Panc1 (cell line): ENCODE measurements around the gene SLC9A9.

Source experiments
- POLR2AphosphoS5 ChIP-seq: IDR thresholded peaks from 2 replicates; pipeline ENCODE4 v1.6.1; 2012; ENCODE audit warnings: mild to moderate bottlenecking, low read depth, low read length, moderate library complexity
- SIN3A ChIP-seq: IDR thresholded peaks from 2 replicates; pipeline ENCODE4 v1.6.1; 2012; ENCODE audit warnings: low read depth, mild to moderate bottlenecking, low read length, moderate library complexity, borderline replicate concordance; ENCODE audit not compliant: insufficient read depth
- TCF7L2 ChIP-seq: IDR thresholded peaks from 2 replicates; pipeline ENCODE4 v1.6.1; 2011; ENCODE audit warnings: mild to moderate bottlenecking, low read depth, low read length, inconsistent platforms
- TF ChIP-seq, protein P1 (sequence below): fragments of 450-650 bp; IDR thresholded peaks from 2 replicates; pipeline ENCODE4 v1.5.1; 2017; ENCODE audit warnings: mild to moderate bottlenecking
- TF ChIP-seq, protein P2 (sequence below), 2 experiments: IDR thresholded peaks; 2 replicates each; pipeline ENCODE4 v1.6.1; 2011 to 2012; ENCODE audit warnings: low read depth in 2 of 2, control low read depth in 1 of 2, low read length in 1 of 2, mild to moderate bottlenecking in 1 of 2, moderate library complexity in 1 of 2; ENCODE audit not compliant: insufficient read depth in 1 of 2

DNA sequence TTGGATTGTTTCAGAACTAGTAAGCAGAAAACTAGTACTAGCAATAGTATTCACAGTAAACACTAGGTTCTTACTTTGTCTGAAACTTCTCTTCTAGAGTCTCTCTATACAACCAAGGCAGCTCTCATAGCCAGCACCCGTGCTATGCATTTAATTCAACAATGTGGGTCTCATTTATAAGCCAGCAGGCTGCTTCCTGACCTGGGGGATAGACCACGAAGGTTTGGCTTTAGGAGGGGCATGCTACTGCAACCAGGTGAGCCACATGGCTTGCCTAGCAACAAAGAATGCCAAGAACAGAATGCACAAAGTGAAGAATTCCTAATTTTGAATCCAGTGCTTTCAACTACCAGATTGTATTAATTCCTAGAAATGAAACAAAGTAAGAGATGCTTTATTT, 514.9 kb downstream of the SLC9A9 start:
- TF ChIP-seq, protein P1, sequence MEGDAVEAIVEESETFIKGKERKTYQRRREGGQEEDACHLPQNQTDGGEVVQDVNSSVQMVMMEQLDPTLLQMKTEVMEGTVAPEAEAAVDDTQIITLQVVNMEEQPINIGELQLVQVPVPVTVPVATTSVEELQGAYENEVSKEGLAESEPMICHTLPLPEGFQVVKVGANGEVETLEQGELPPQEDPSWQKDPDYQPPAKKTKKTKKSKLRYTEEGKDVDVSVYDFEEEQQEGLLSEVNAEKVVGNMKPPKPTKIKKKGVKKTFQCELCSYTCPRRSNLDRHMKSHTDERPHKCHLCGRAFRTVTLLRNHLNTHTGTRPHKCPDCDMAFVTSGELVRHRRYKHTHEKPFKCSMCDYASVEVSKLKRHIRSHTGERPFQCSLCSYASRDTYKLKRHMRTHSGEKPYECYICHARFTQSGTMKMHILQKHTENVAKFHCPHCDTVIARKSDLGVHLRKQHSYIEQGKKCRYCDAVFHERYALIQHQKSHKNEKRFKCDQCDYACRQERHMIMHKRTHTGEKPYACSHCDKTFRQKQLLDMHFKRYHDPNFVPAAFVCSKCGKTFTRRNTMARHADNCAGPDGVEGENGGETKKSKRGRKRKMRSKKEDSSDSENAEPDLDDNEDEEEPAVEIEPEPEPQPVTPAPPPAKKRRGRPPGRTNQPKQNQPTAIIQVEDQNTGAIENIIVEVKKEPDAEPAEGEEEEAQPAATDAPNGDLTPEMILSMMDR = no peak
- TF ChIP-seq SIN3A (no peak), POLR2AphosphoS5 (no peak), TCF7L2 (no peak)
- TF ChIP-seq, protein P2, sequence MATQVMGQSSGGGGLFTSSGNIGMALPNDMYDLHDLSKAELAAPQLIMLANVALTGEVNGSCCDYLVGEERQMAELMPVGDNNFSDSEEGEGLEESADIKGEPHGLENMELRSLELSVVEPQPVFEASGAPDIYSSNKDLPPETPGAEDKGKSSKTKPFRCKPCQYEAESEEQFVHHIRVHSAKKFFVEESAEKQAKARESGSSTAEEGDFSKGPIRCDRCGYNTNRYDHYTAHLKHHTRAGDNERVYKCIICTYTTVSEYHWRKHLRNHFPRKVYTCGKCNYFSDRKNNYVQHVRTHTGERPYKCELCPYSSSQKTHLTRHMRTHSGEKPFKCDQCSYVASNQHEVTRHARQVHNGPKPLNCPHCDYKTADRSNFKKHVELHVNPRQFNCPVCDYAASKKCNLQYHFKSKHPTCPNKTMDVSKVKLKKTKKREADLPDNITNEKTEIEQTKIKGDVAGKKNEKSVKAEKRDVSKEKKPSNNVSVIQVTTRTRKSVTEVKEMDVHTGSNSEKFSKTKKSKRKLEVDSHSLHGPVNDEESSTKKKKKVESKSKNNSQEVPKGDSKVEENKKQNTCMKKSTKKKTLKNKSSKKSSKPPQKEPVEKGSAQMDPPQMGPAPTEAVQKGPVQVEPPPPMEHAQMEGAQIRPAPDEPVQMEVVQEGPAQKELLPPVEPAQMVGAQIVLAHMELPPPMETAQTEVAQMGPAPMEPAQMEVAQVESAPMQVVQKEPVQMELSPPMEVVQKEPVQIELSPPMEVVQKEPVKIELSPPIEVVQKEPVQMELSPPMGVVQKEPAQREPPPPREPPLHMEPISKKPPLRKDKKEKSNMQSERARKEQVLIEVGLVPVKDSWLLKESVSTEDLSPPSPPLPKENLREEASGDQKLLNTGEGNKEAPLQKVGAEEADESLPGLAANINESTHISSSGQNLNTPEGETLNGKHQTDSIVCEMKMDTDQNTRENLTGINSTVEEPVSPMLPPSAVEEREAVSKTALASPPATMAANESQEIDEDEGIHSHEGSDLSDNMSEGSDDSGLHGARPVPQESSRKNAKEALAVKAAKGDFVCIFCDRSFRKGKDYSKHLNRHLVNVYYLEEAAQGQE (IDR thresholded peaks at IDR 0.05; ENCODE audit: insufficient read depth in 1 of 2, low read depth in 2 of 2, low read length in 1 of 2) = no peak
